Fibroblast of lung (primary cell): ENCODE measurements around the gene ANKFY1. TPM values are rescaled to one million over a fixed set of nuclear protein-coding genes. Genes with fewer than 3 reads are reported as not detected.

Experiments
- DNase-seq, 2 donors: peaks; one replicate each; pipeline versions ENCODE4 v3.0.0 to v3.0.0-alpha.2; 2010; ENCODE audit warnings: low read depth in 2 of 2
- H2AFZ ChIP-seq: 2 replicates; pipeline ENCODE4 v1.5.1; 2012; ENCODE audit warnings: low read length, control low read depth, inconsistent platforms
- H3K27ac ChIP-seq: 2 replicates; pipeline ENCODE4 v1.5.1; 2011; ENCODE audit warnings: low read length, control low read depth; ENCODE audit not compliant: insufficient read depth
- H3K27me3 ChIP-seq: 2 replicates; pipeline ENCODE4 v1.5.1; 2011; ENCODE audit warnings: mild to moderate bottlenecking, low read length; ENCODE audit not compliant: control insufficient read depth, insufficient read depth
- H3K36me3 ChIP-seq: 2 replicates; pipeline ENCODE4 v1.5.1; 2011; ENCODE audit warnings: low read length; ENCODE audit not compliant: control insufficient read depth, insufficient read depth
- H3K4me1 ChIP-seq: 2 replicates; pipeline ENCODE4 v1.5.1; 2011; ENCODE audit warnings: low read length; ENCODE audit not compliant: control insufficient read depth, insufficient read depth; ENCODE audit errors: extremely low read depth
- H3K4me2 ChIP-seq: 2 replicates; pipeline ENCODE4 v1.5.1; 2011; ENCODE audit warnings: low read length, control low read depth; ENCODE audit not compliant: insufficient read depth; ENCODE audit errors: extremely low read depth
- H3K4me3 ChIP-seq, 4 experiments: fragments of 200-600 bp in 1 of 4; sonication (generic) in 1 of 4; replicated peaks in 1 of 4; 2 replicates each; pipeline ENCODE4 v1.5.1; 2011 to 2016; ENCODE audit warnings: low read length in 4 of 4, low read depth in 3 of 4, mild to moderate bottlenecking in 3 of 4, control low read depth in 2 of 4, inconsistent platforms in 1 of 4, mixed read lengths in 1 of 4; ENCODE audit not compliant: insufficient read depth in 1 of 4; ENCODE audit errors: control extremely low read depth in 1 of 4
- H3K79me2 ChIP-seq: 2 replicates; pipeline ENCODE4 v1.5.1; 2012; ENCODE audit warnings: mild to moderate bottlenecking, low read length, inconsistent platforms; ENCODE audit not compliant: control insufficient read depth, insufficient read depth
- H3K9ac ChIP-seq: 2 replicates; pipeline ENCODE4 v1.5.1; 2011; ENCODE audit warnings: mild to moderate bottlenecking, low read length, control low read depth; ENCODE audit not compliant: insufficient read depth
- H3K9me3 ChIP-seq: 2 replicates; pipeline ENCODE4 v1.5.1; 2012; ENCODE audit warnings: low read depth, low read length; ENCODE audit not compliant: control insufficient read depth, insufficient read depth
- H4K20me1 ChIP-seq: 2 replicates; pipeline ENCODE4 v1.5.1; 2011; ENCODE audit warnings: low read length; ENCODE audit not compliant: control insufficient read depth, insufficient read depth; ENCODE audit errors: extremely low read depth
- CTCF ChIP-seq, 2 donors: IDR thresholded peaks in 1 of 2; conservative IDR thresholded peaks in 1 of 2; 1 replicate in 1 of 2; 2 replicates in 1 of 2; pipeline ENCODE4 v1.5.1; 2011 to 2012; ENCODE audit warnings: low read length in 2 of 2, control low read depth in 1 of 2, inconsistent platforms in 1 of 2, low read depth in 1 of 2, mild to moderate bottlenecking in 1 of 2
- EZH2 ChIP-seq: IDR thresholded peaks from 2 replicates; pipeline ENCODE4 v1.5.1; 2012; ENCODE audit warnings: low read length, control low read depth, mild to moderate bottlenecking; ENCODE audit errors: missing control alignments
- polyA plus RNA-seq, 2 donors: library from polyadenylated mRNA; depleted of rRNA in 1 of 2; stranded (reverse) in 1 of 2; unstranded in 1 of 2; fragments of >200 nt; gene quantifications; 2 replicates each; pipeline ENCODE4 v1.2.1, GENCODE V29; 2011 to 2012; ENCODE audit warnings: missing spikeins in 1 of 2
- total RNA-seq: library from RNA; depleted of rRNA; stranded (reverse); fragments of >200 nt; gene quantifications from 2 replicates; pipeline ENCODE4 v1.2.1, GENCODE V29; 2014

ANKFY1 gene
- total and polyA plus RNA-seq, 2 donors (not counting 1 experiment from before 2014, with no cell fraction given), result 26.1 to 34.0 TPM

- peak overlapping the region; percentile 99 for H3K9ac ChIP-seq
- H3K4me1 ChIP-seq, result peaks cover 10% of the 10 kb centered on the region
- peaks cover 35% of the 10 kb centered on the region for H3K79me2 ChIP-seq
- H3K4me2 ChIP-seq, result peak overlapping the region; percentile 88
- H3K4me3 ChIP-seq, result peak overlapping the region; percentile 55 to 93 (median 76)
- no peaks in the 10 kb centered on the region for H3K36me3 ChIP-seq
- no peak for DNase-seq
- no peaks in the 10 kb centered on the region for H3K9me3 ChIP-seq
- H3K27me3 ChIP-seq, result no peaks in the 10 kb centered on the region
- H3K27ac ChIP-seq, result peak overlapping the region; percentile 99
- no peak overlapping the region for H2AFZ ChIP-seq
- no peak for TF ChIP-seq EZH2
- TF ChIP-seq CTCF (conservative IDR thresholded peaks at IDR 0.05 in 1 of 2, IDR thresholded peaks at IDR 0.05 in 1 of 2; ENCODE audit: low read depth in 1 of 2, low read length in 2 of 2), result no peak
- no peaks in the 10 kb centered on the region for H4K20me1 ChIP-seq
Observed at GRCh38 chr17:4144422-4144747, 119.4 kb downstream of the ANKFY1 start.

- Histone ChIP-seq H3K36me3 (no peaks in the 10 kb centered on the region), H3K4me2 (peak overlapping the region; percentile 88), H3K4me3 (peak overlapping the region; percentile 55 to 93 (median 76)), H3K27me3 (no peaks in the 10 kb centered on the region), H3K9me3 (no peaks in the 10 kb centered on the region), H2AFZ (peak overlapping the region; percentile 80), H3K4me1 (peaks cover 10% of the 10 kb centered on the region), H3K27ac (peak overlapping the region; percentile 99), H3K9ac (peak overlapping the region; percentile 99), H3K79me2 (peaks cover 39% of the 10 kb centered on the region), H4K20me1 (no peaks in the 10 kb centered on the region)
- peak; percentile 93 to 94 for DNase-seq
- TF ChIP-seq CTCF (conservative IDR thresholded peaks at IDR 0.05 in 1 of 2, IDR thresholded peaks at IDR 0.05 in 1 of 2; ENCODE audit: low read depth in 1 of 2, low read length in 2 of 2) (no peak), EZH2 (no peak)
Observed at GRCh38 chr17:4143563-4144421, 120.0 kb downstream of the ANKFY1 start.

GRCh38 chr17:4142107-4142900 lies 121.5 kb downstream of the ANKFY1 start:
- H3K4me3 ChIP-seq, result peak overlapping the region; percentile 55 to 93 (median 84)
- H3K9me3 ChIP-seq, result no peaks in the 10 kb centered on the region
- TF ChIP-seq EZH2 (no peak), CTCF (conservative IDR thresholded peaks at IDR 0.05 in 1 of 2, IDR thresholded peaks at IDR 0.05 in 1 of 2; ENCODE audit: low read depth in 1 of 2, low read length in 2 of 2) (no peak)
- peaks cover 51% of the 10 kb centered on the region for H3K79me2 ChIP-seq
- H3K36me3 ChIP-seq, result no peaks in the 10 kb centered on the region
- peak overlapping the region; percentile 80 for H3K4me2 ChIP-seq
- peak; percentile 5 to 34 for DNase-seq
- peak overlapping the region; percentile 42 for H2AFZ ChIP-seq
- peaks cover 12% of the 10 kb centered on the region for H3K4me1 ChIP-seq
- peak overlapping the region; percentile 99 for H3K9ac ChIP-seq
- H3K27ac ChIP-seq, result peak overlapping the region; percentile 99
- H4K20me1 ChIP-seq, result no peaks in the 10 kb centered on the region
- H3K27me3 ChIP-seq, result no peaks in the 10 kb centered on the region
